Measurements from ENCODE around the gene CPTP.

The CPTP gene

GRCh38 chr1:1328254-1328653, 3.7 kb downstream of the CPTP start:
- Histone ChIP-seq H3K4me3 (ENCODE audit: low read length) (no peak overlapping the region), H3K79me2 (ENCODE audit: low read length) (peaks cover 36% of the 10 kb centered on the region), H3K9ac (ENCODE audit: low read length) (no peak overlapping the region), H2AFZ (ENCODE audit: low read length) (no peak overlapping the region), H3K36me3 (replicated peaks; ENCODE audit: insufficient read depth, low read length) (no peaks in the 10 kb centered on the region), H3K27ac (ENCODE audit: low read length) (no peak overlapping the region), H3K9me2 (replicated peaks; ENCODE audit: insufficient read depth, low read length) (no peaks in the 10 kb centered on the region), H3K9me3 (replicated peaks; ENCODE audit: insufficient read depth, low read length) (no peaks in the 10 kb centered on the region), H4K20me1 (ENCODE audit: insufficient read depth, low read length) (peaks cover under 1% of the 10 kb centered on the region; the same call in 1 of the 2 replicates), H3F3A (ENCODE audit: insufficient read depth, low read length) (0 out of 2 replicates have a peak, but pooled peaks cover 6% of the 10 kb centered on the region), H3K27me3 (replicated peaks; ENCODE audit: insufficient read depth, low read length) (no peaks in the 10 kb centered on the region), H3K4me2 (ENCODE audit: low read depth, low read length) (no peak overlapping the region), H3K4me1 (ENCODE audit: low read length) (no peaks in the 10 kb centered on the region; the same call in 1 of the 2 replicates)
- DNase-seq: no peak
- TF ChIP-seq CTCF (IDR thresholded peaks at IDR 0.05; ENCODE audit: low read length) (no peak), EZH2phosphoT487 (IDR thresholded peaks at IDR 0.05; ENCODE audit: low read length) (no peak), EZH2 (optimal IDR thresholded peaks at IDR 0.05; ENCODE audit: low read depth, low read length) (no peak)

- no peak for DNase-seq
- Histone ChIP-seq H3K4me1 (ENCODE audit: low read length) (no peaks in the 10 kb centered on the region; the same call in 1 of the 2 replicates), H3K36me3 (replicated peaks; ENCODE audit: insufficient read depth, low read length) (no peaks in the 10 kb centered on the region), H3F3A (ENCODE audit: insufficient read depth, low read length) (0 out of 2 replicates have a peak, but pooled peaks cover 6% of the 10 kb centered on the region), H3K9me3 (replicated peaks; ENCODE audit: insufficient read depth, low read length) (no peaks in the 10 kb centered on the region), H3K4me3 (ENCODE audit: low read length) (no peak overlapping the region), H3K9ac (ENCODE audit: low read length) (no peak overlapping the region), H2AFZ (ENCODE audit: low read length) (no peak overlapping the region), H3K4me2 (ENCODE audit: low read depth, low read length) (no peak overlapping the region), H3K9me2 (replicated peaks; ENCODE audit: insufficient read depth, low read length) (no peaks in the 10 kb centered on the region), H3K27ac (ENCODE audit: low read length) (no peak overlapping the region), H3K79me2 (ENCODE audit: low read length) (peaks cover 27% of the 10 kb centered on the region), H3K27me3 (replicated peaks; ENCODE audit: insufficient read depth, low read length) (no peaks in the 10 kb centered on the region), H4K20me1 (ENCODE audit: insufficient read depth, low read length) (no peaks in the 10 kb centered on the region)
- TF ChIP-seq EZH2 (optimal IDR thresholded peaks at IDR 0.05; ENCODE audit: low read depth, low read length) (no peak), CTCF (IDR thresholded peaks at IDR 0.05; ENCODE audit: low read length) (no peak), EZH2phosphoT487 (IDR thresholded peaks at IDR 0.05; ENCODE audit: low read length) (no peak)
These were observed 5.0 kb downstream of the CPTP start for GRCh38 chr1:1329304-1330210.

GRCh38 chr1:1330366-1331067, 5.9 kb downstream of the CPTP start:
- Histone ChIP-seq H3K9me3 (replicated peaks; ENCODE audit: insufficient read depth, low read length) (no peaks in the 10 kb centered on the region), H3K4me1 (ENCODE audit: low read length) (no peaks in the 10 kb centered on the region; the same call in 1 of the 2 replicates), H3F3A (ENCODE audit: insufficient read depth, low read length) (no peaks in the 10 kb centered on the region), H3K9me2 (replicated peaks; ENCODE audit: insufficient read depth, low read length) (no peaks in the 10 kb centered on the region), H3K4me3 (ENCODE audit: low read length) (no peak overlapping the region), H3K36me3 (replicated peaks; ENCODE audit: insufficient read depth, low read length) (no peaks in the 10 kb centered on the region), H2AFZ (ENCODE audit: low read length) (no peak overlapping the region), H3K9ac (ENCODE audit: low read length) (no peak overlapping the region), H3K27ac (ENCODE audit: low read length) (no peak overlapping the region), H3K79me2 (ENCODE audit: low read length) (peaks cover 18% of the 10 kb centered on the region), H3K27me3 (replicated peaks; ENCODE audit: insufficient read depth, low read length) (no peaks in the 10 kb centered on the region), H3K4me2 (ENCODE audit: low read depth, low read length) (no peak overlapping the region), H4K20me1 (ENCODE audit: insufficient read depth, low read length) (no peaks in the 10 kb centered on the region)
- no peak for DNase-seq
- no peak for TF ChIP-seq CTCF (IDR thresholded peaks at IDR 0.05; ENCODE audit: low read length)
- TF ChIP-seq EZH2phosphoT487 (IDR thresholded peaks at IDR 0.05; ENCODE audit: low read length): no peak
- TF ChIP-seq EZH2 (optimal IDR thresholded peaks at IDR 0.05; ENCODE audit: low read depth, low read length): no peak

All from MM.1S (cell line).